GM12873 (cell line): ENCODE data around the gene TRMO.

ENCODE experiments used
- CTCF ChIP-seq: IDR thresholded peaks from 2 replicates; pipeline ENCODE4 v1.5.1; 2012; ENCODE audit warnings: low read depth, mild to moderate bottlenecking, moderate library complexity, low read length, control low read depth; ENCODE audit not compliant: insufficient read depth; ENCODE audit errors: missing control alignments

TRMO gene

GRCh38 chr9:97863314-97863713 lies 59.0 kb downstream of the TRMO start:
- TF ChIP-seq CTCF, result no peak

- no peak for TF ChIP-seq CTCF
These were observed 61.2 kb downstream of the TRMO start for GRCh38 chr9:97861148-97861475.

GRCh38 chr9:97860451-97861147 lies 61.7 kb downstream of the TRMO start:
- no peak for TF ChIP-seq CTCF

DNA sequence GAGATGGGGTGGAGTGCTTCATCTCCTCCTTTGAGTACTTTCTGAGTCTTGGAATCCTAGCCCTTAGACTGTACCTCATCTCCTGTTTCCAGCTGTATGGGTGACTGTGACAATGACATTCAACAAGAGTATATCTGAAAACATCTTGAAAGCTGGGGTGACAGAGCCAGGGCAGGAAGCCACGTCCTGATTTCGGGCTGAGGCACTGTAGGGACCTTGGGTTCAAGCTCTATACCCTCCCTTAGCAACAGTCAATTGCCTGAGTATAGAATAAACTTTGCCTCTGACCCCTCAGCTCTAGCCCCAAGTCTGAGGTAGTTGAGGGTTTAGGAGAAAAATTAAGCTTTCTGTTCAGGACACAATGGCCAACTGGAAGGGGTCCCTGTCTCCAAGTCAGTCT lies 63.0 kb downstream of the TRMO start:
- no peak for TF ChIP-seq CTCF

DNA sequence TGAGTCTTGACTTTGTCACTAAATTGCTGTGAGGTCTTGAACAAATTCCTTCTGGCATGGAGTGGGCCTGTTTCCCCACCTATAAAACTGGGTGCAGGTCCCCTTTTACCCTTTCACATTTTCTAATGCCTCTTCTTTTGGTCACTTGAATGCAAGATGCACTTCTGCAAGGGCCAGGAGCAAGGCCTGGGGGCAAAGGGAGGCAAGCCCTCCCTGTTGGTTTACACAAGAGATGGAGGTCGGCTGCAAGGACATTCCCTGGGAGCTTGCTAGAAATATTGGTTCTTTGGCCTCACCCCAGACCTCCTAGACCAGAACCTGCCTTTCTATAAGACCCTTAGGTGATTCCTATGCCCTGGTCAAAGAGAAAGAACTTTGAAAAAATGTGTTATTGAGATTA lies 63.5 kb downstream of the TRMO start:
- TF ChIP-seq CTCF, result no peak

- TF ChIP-seq CTCF, result no peak
These were observed 63.9 kb downstream of the TRMO start for GRCh38 chr9:97858393-97858713.

GRCh38 chr9:97857606-97858392 lies 64.5 kb downstream of the TRMO start:
- no peak for TF ChIP-seq CTCF
